H9 (cell line): ENCODE data around the gene TMEM161A. TPM values are rescaled to one million over a fixed set of nuclear protein-coding genes. Genes with fewer than 3 reads are reported as not detected.

Source experiments
- DNase-seq: peaks from one replicate; pipeline ENCODE4 v3.0.0-alpha.2; 2017
- H2AFZ ChIP-seq: one replicate; pipeline ENCODE4 v1.6.1; 2013; ENCODE audit warnings: mild to moderate bottlenecking, low read length, control low read depth, moderate library complexity
- H2AK5ac ChIP-seq: 2 replicates; pipeline ENCODE4 v1.6.1; 2013; ENCODE audit warnings: low read length, control low read depth, mixed read lengths; ENCODE audit not compliant: insufficient read length
- H2BK120ac ChIP-seq: one replicate; pipeline ENCODE4 v1.6.1; 2013; ENCODE audit warnings: low read depth, mild to moderate bottlenecking, low read length, control low read depth, inconsistent platforms; ENCODE audit not compliant: poor library complexity, severe bottlenecking
- H2BK12ac ChIP-seq: 2 replicates; pipeline ENCODE4 v1.6.1; 2013; ENCODE audit warnings: low read length, control low read depth, mixed read lengths, low read depth; ENCODE audit not compliant: insufficient read length
- H2BK15ac ChIP-seq: 2 replicates; pipeline ENCODE4 v1.6.1; 2013; ENCODE audit warnings: low read depth, low read length, control low read depth
- H2BK20ac ChIP-seq: one replicate; pipeline ENCODE4 v1.6.1; 2013; ENCODE audit warnings: low read depth, mild to moderate bottlenecking, low read length, control low read depth, inconsistent platforms; ENCODE audit not compliant: poor library complexity, severe bottlenecking
- H2BK5ac ChIP-seq: 2 replicates; pipeline ENCODE4 v1.6.1; 2013; ENCODE audit warnings: low read length, control low read depth, mixed read lengths; ENCODE audit not compliant: insufficient read length
- H3K14ac ChIP-seq: 2 replicates; pipeline ENCODE4 v1.6.1; 2013; ENCODE audit warnings: low read length, control low read depth; ENCODE audit not compliant: insufficient read depth
- H3K18ac ChIP-seq: 2 replicates; pipeline ENCODE4 v1.6.1; 2013; ENCODE audit warnings: low read depth, mild to moderate bottlenecking, mixed read lengths, low read length, control low read depth; ENCODE audit not compliant: insufficient read length
- H3K23ac ChIP-seq: 2 replicates; pipeline ENCODE4 v1.6.1; 2013; ENCODE audit warnings: low read length, control low read depth, mixed read lengths, low read depth; ENCODE audit not compliant: insufficient read length
- H3K23me2 ChIP-seq: 2 replicates; pipeline ENCODE4 v1.6.1; 2013; ENCODE audit warnings: low read depth, mild to moderate bottlenecking, mixed read lengths, low read length, control low read depth; ENCODE audit not compliant: insufficient read length, poor library complexity, severe bottlenecking
- H3K27ac ChIP-seq: 2 replicates; pipeline ENCODE4 v1.5.1; 2013; ENCODE audit warnings: low read length, control low read depth, mixed read lengths, low read depth; ENCODE audit not compliant: insufficient read length
- H3K27me3 ChIP-seq: 2 replicates; pipeline ENCODE4 v1.6.1; 2013; ENCODE audit warnings: low read length, control low read depth, inconsistent platforms; ENCODE audit not compliant: insufficient read depth
- H3K4ac ChIP-seq: 2 replicates; pipeline ENCODE4 v1.6.1; 2013; ENCODE audit warnings: low read depth, mild to moderate bottlenecking, control low read depth, inconsistent platforms, low read length, moderate library complexity
- H3K4me1 ChIP-seq: 2 replicates; pipeline ENCODE4 v1.6.1; 2013; ENCODE audit warnings: low read length, control low read depth, inconsistent platforms; ENCODE audit not compliant: insufficient read depth
- H3K4me2 ChIP-seq: 2 replicates; pipeline ENCODE4 v1.6.1; 2013; ENCODE audit warnings: low read length, control low read depth, mixed read lengths; ENCODE audit not compliant: insufficient read length, insufficient read depth
- H3K56ac ChIP-seq: 2 replicates; pipeline ENCODE4 v1.6.1; 2013; ENCODE audit warnings: low read depth, mild to moderate bottlenecking, mixed read lengths, low read length, control low read depth; ENCODE audit not compliant: insufficient read length
- H3K79me1 ChIP-seq: 2 replicates; pipeline ENCODE4 v1.6.1; 2013; ENCODE audit warnings: low read depth, mild to moderate bottlenecking, moderate library complexity, low read length, control low read depth, inconsistent platforms; ENCODE audit not compliant: insufficient read depth, poor library complexity, severe bottlenecking
- H3K79me2 ChIP-seq: 2 replicates; pipeline ENCODE4 v1.6.1; 2013; ENCODE audit warnings: low read length, control low read depth, inconsistent platforms; ENCODE audit not compliant: insufficient read depth
- H3K9ac ChIP-seq: 2 replicates; pipeline ENCODE4 v1.6.1; 2013; ENCODE audit warnings: low read length, control low read depth, mixed read lengths; ENCODE audit not compliant: insufficient read length; ENCODE audit errors: extremely low read depth
- H3K9me3 ChIP-seq: one replicate; pipeline ENCODE4 v1.6.1; 2013; ENCODE audit warnings: low read depth, low read length, inconsistent platforms; ENCODE audit not compliant: control insufficient read depth
- H3T11ph ChIP-seq: one replicate; pipeline ENCODE4 v1.6.1; 2013; ENCODE audit warnings: mild to moderate bottlenecking, low read length, control low read depth, inconsistent platforms
- H4K20me1 ChIP-seq: one replicate; pipeline ENCODE4 v1.6.1; 2013; ENCODE audit not compliant: control insufficient read depth, insufficient read length, insufficient read depth
- H4K5ac ChIP-seq: 2 replicates; pipeline ENCODE4 v1.6.1; 2013; ENCODE audit warnings: low read depth, mild to moderate bottlenecking, mixed read lengths, low read length, control low read depth; ENCODE audit not compliant: insufficient read length
- H4K8ac ChIP-seq: replicated peaks from 2 replicates; pipeline ENCODE4 v1.6.1; 2013; ENCODE audit warnings: low read length, control low read depth, mixed read lengths, low read depth; ENCODE audit not compliant: insufficient read length
- H4K91ac ChIP-seq: 2 replicates; pipeline ENCODE4 v1.6.1; 2013; ENCODE audit warnings: low read depth, mild to moderate bottlenecking, moderate library complexity, mixed read lengths, low read length, control low read depth; ENCODE audit not compliant: insufficient read length
- H3K27ac Mint-ChIP-seq, 3 experiments: 2 replicates in 2 of 3; 3 replicates in 1 of 3; pipeline ENCODE4 v1.8.0; 2020 to 2021; ENCODE audit warnings: mixed read lengths in 3 of 3, mild to moderate bottlenecking in 1 of 3, moderate library complexity in 1 of 3
- H3K27me3 Mint-ChIP-seq: 2 replicates; pipeline ENCODE4 v1.8.0; 2021; ENCODE audit warnings: low read depth, mild to moderate bottlenecking, moderate library complexity, mixed read lengths
- H3K36me3 Mint-ChIP-seq, 3 experiments: 2 replicates in 2 of 3; 3 replicates in 1 of 3; pipeline ENCODE4 v1.8.0; 2020 to 2021; ENCODE audit warnings: low read depth in 3 of 3, mixed read lengths in 3 of 3; ENCODE audit not compliant: insufficient read depth in 1 of 3
- H3K4me1 Mint-ChIP-seq, 2 experiments: 2 replicates each; pipeline ENCODE4 v1.8.0; 2020; ENCODE audit warnings: mixed read lengths in 2 of 2
- H3K4me3 Mint-ChIP-seq, 2 experiments: 2 replicates in 1 of 2; 3 replicates in 1 of 2; pipeline ENCODE4 v1.8.0; 2020 to 2021; ENCODE audit warnings: mild to moderate bottlenecking in 2 of 2, mixed read lengths in 2 of 2, moderate library complexity in 1 of 2
- H3K9me3 Mint-ChIP-seq, 2 experiments: 2 replicates in 1 of 2; 3 replicates in 1 of 2; pipeline ENCODE4 v1.8.0; 2020; ENCODE audit warnings: mild to moderate bottlenecking in 2 of 2, mixed read lengths in 2 of 2, moderate library complexity in 1 of 2
- WGBS: extraction: QIAGEN DNeasy Blood & Tissue Kit; methylation state at CpG from one replicate; pipeline ENCODE4 v1.1.7; 2013; ENCODE audit warnings: missing lambda C conversion rate, low lambda C conversion rate, mixed read lengths; ENCODE audit not compliant: insufficient read length; ENCODE audit errors: extremely low coverage; 5-methylcytosine and 5-hydroxymethylcytosine counted together
- long read RNA-seq: library from polyadenylated mRNA; unstranded; transcript quantifications from one replicate; pipeline ENCODE4 v2.0.0, GENCODE V29; 2020
- total RNA-seq: library from RNA; stranded (reverse); gene quantifications from 2 replicates; pipeline ENCODE4 v1.2.1, GENCODE V29; 2021
- TF ChIP-seq, protein P1 (sequence below): fragments of 200-600 bp; sonication (generic); conservative IDR thresholded peaks from 3 replicates; pipeline ENCODE4 v1.8.0; 2021; ENCODE audit warnings: antibody characterized with exemption, mild to moderate bottlenecking

TMEM161A gene
- total RNA-seq: 40.9 and 41.7 TPM in 2 replicates
- long read RNA-seq, transcript TMEM161A-201 (12 exons, 1,820 nt): major isoform, 230 of 370 reads
- long read RNA-seq, transcript TMEM161A-202 (10 exons, 1,930 nt): minor isoform, 6 of 370 reads
- long read RNA-seq, transcript TMEM161A-205 (11 exons, 1,923 nt): minor isoform, 30 of 370 reads
- long read RNA-seq, transcript TMEM161A-206 (12 exons, 1,654 nt): minor isoform, 7 of 370 reads
- long read RNA-seq, partial matches to known transcripts: 13 of 370 reads
- long read RNA-seq, other reads (novel, unspliced or antisense): 84 of 370 reads

DNA sequence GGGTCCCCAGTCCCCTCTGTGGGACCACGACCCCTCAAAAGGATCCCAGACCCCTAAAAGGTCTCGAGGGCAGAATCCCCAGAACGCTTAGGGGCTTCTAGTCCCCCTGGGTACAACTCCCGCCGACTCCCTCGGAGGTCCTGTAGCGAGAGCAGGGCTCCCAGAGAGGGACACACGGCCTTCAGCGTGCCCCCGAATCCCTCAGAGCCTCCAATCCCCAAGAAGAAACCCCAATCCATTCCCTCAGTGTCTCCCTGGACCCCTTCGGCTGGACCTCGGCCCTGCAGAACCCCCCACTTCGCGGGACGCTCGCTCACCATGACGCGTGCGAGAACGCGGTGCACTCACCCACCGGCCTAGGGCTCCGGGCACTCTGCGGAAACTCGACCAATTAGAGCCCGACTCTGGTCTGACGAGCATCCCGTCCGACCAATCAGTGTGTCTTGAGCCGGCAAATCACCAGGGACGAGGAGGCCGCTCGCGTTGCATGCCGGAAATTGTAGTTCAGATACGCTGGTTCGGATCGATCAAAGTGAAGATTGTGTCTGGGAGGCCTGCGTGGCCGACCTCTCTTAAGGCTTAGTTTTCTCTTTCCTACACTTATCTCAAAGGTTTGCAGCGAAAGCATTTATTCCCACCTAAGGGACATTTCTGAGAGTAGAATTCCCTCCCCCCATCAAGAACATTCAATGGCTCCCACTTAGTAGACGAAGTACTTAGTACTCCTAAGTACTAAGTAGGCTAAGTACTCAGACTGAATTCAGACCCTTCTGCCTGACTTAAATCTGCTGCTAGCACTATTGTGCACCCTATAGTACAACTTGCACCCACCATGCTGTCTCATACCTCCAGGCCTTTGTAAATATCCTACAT, at the start of gene TMEM161A:
TSS of gene TMEM161A (minus strand) at position 370 of the 873 bp plus-strand sequence. CDS start at position 320, 50 bp downstream.
- H3K9me3 ChIP-seq: no peaks in the 10 kb centered on the region
- H4K5ac ChIP-seq: no peak within 1 kb of the TSS
- no peak within 1 kb of the TSS for H3T11ph ChIP-seq
- no peaks in the 10 kb centered on the region for H3K4me1 ChIP-seq
- H3K23ac ChIP-seq: no peak within 1 kb of the TSS
- no CpG with 5 or more reads among the region's 42 CpGs for WGBS
- Mint-ChIP-seq H3K4me1 (peaks cover 14 to 15% of the 10 kb centered on the region in 2 experiments), H3K4me3 (peak within 1 kb of the TSS; percentile 96 to 99), H3K27ac (peak within 1 kb of the TSS in 2 of 3 experiments; percentile 95; a peak in 5 of 7 replicates), H3K9me3 (peaks cover 0 to 3% of the 10 kb centered on the region in 2 experiments; a peak in 3 of 5 replicates), H3K36me3 (peaks cover 2 to 4% (median 3%) of the 10 kb centered on the region in 3 experiments; a peak in 6 of 7 replicates), H3K27me3 (peaks cover 41% of the 10 kb centered on the region)
- no peaks in the 10 kb centered on the region for H3K79me1 ChIP-seq
- H2BK5ac ChIP-seq: no peak within 1 kb of the TSS
- H3K27me3 ChIP-seq: no peaks in the 10 kb centered on the region; the same call in 1 of the 2 replicates
- no peak within 1 kb of the TSS for H3K14ac ChIP-seq
- no peak within 1 kb of the TSS; the same call in 1 of the 2 replicates for H2BK15ac ChIP-seq
- no peak within 1 kb of the TSS for H3K27ac ChIP-seq
- H2AK5ac ChIP-seq: no peak within 1 kb of the TSS
- H3K23me2 ChIP-seq: peaks cover 14% of the 10 kb centered on the region
- H2BK20ac ChIP-seq: no peak within 1 kb of the TSS
- H4K20me1 ChIP-seq: peaks cover 3% of the 10 kb centered on the region
- H3K18ac ChIP-seq: no peak within 1 kb of the TSS
- peak within 1 kb of the TSS; percentile 72 for H3K4me2 ChIP-seq
- no peak within 1 kb of the TSS for H2BK12ac ChIP-seq
- no peak within 1 kb of the TSS for H2AFZ ChIP-seq
- H2BK120ac ChIP-seq: no peak within 1 kb of the TSS
- no peaks in the 10 kb centered on the region for H3K79me2 ChIP-seq
- no peak within 1 kb of the TSS for H4K8ac ChIP-seq
- no peak within 1 kb of the TSS for H4K91ac ChIP-seq
- TF ChIP-seq, protein P1, sequence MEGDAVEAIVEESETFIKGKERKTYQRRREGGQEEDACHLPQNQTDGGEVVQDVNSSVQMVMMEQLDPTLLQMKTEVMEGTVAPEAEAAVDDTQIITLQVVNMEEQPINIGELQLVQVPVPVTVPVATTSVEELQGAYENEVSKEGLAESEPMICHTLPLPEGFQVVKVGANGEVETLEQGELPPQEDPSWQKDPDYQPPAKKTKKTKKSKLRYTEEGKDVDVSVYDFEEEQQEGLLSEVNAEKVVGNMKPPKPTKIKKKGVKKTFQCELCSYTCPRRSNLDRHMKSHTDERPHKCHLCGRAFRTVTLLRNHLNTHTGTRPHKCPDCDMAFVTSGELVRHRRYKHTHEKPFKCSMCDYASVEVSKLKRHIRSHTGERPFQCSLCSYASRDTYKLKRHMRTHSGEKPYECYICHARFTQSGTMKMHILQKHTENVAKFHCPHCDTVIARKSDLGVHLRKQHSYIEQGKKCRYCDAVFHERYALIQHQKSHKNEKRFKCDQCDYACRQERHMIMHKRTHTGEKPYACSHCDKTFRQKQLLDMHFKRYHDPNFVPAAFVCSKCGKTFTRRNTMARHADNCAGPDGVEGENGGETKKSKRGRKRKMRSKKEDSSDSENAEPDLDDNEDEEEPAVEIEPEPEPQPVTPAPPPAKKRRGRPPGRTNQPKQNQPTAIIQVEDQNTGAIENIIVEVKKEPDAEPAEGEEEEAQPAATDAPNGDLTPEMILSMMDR: no peak
- H3K56ac ChIP-seq: no peak within 1 kb of the TSS
- H3K9ac ChIP-seq: peak within 1 kb of the TSS; percentile 43
- no peak within 1 kb of the TSS for H3K4ac ChIP-seq
- DNase-seq: peak; percentile 99
